Mesendoderm (in vitro differentiated cells): ENCODE measurements around the gene DHX58.

Source experiments
- DNase-seq: peaks from one replicate; pipeline ENCODE4 v3.0.0; 2013
- H2AK5ac ChIP-seq: 2 replicates; pipeline ENCODE4 v1.6.1; 2013; ENCODE audit warnings: low read length, inconsistent platforms
- H2BK120ac ChIP-seq: 2 replicates; pipeline ENCODE4 v1.6.1; 2013; ENCODE audit warnings: low read depth, mild to moderate bottlenecking, low read length, moderate library complexity, mixed read lengths
- H2BK15ac ChIP-seq: replicated peaks from 2 replicates; pipeline ENCODE4 v1.6.1; 2013; ENCODE audit warnings: low read depth, mild to moderate bottlenecking, moderate library complexity
- H2BK5ac ChIP-seq: 2 replicates; pipeline ENCODE4 v1.6.1; 2013; ENCODE audit warnings: low read length, inconsistent platforms
- H3K18ac ChIP-seq: 2 replicates; pipeline ENCODE4 v1.6.1; 2013; ENCODE audit warnings: mild to moderate bottlenecking, low read length, mixed read lengths
- H3K23ac ChIP-seq: one replicate; pipeline ENCODE4 v1.6.1; 2013; ENCODE audit warnings: low read length
- H3K27ac ChIP-seq: 2 replicates; pipeline ENCODE4 v1.5.1; 2013; ENCODE audit warnings: low read depth, mild to moderate bottlenecking, inconsistent platforms, low read length, moderate library complexity
- H3K27me3 ChIP-seq: 2 replicates; pipeline ENCODE4 v1.6.1; 2013; ENCODE audit warnings: low read length, control low read depth, mild to moderate bottlenecking, inconsistent platforms; ENCODE audit not compliant: insufficient read depth, poor library complexity
- H3K36me3 ChIP-seq: 2 replicates; pipeline ENCODE4 v1.6.1; 2013; ENCODE audit warnings: low read length, inconsistent platforms; ENCODE audit not compliant: control insufficient read depth, insufficient read depth
- H3K4ac ChIP-seq: one replicate; pipeline ENCODE4 v1.6.1; 2013; ENCODE audit warnings: low read depth, mild to moderate bottlenecking, low read length, moderate library complexity
- H3K4me1 ChIP-seq: 2 replicates; pipeline ENCODE4 v1.6.1; 2013; ENCODE audit warnings: low read depth, low read length, inconsistent platforms; ENCODE audit not compliant: control insufficient read depth
- H3K4me2 ChIP-seq: 2 replicates; pipeline ENCODE4 v1.6.1; 2013; ENCODE audit warnings: low read length
- H3K4me3 ChIP-seq: 2 replicates; pipeline ENCODE4 v1.5.1; 2013; ENCODE audit warnings: mild to moderate bottlenecking, low read length
- H3K56ac ChIP-seq: one replicate; pipeline ENCODE4 v1.6.1; 2013; ENCODE audit warnings: low read length
- H3K79me1 ChIP-seq: 2 replicates; pipeline ENCODE4 v1.6.1; 2013; ENCODE audit warnings: low read length, inconsistent platforms
- H3K79me2 ChIP-seq: 2 replicates; pipeline ENCODE4 v1.6.1; 2013; ENCODE audit warnings: mild to moderate bottlenecking, low read length; ENCODE audit not compliant: control insufficient read depth, insufficient read depth
- H3K9ac ChIP-seq: 2 replicates; pipeline ENCODE4 v1.6.1; 2013; ENCODE audit warnings: low read length, inconsistent platforms
- H4K5ac ChIP-seq: one replicate; pipeline ENCODE4 v1.6.1; 2013; ENCODE audit warnings: low read length
- H4K8ac ChIP-seq: one replicate; pipeline ENCODE4 v1.6.1; 2013; ENCODE audit warnings: low read depth, mild to moderate bottlenecking, control low read depth, low read length, moderate library complexity
- WGBS: extraction: QIAGEN DNeasy Blood & Tissue Kit; methylation state at CpG from one replicate; pipeline ENCODE4 v1.1.7; 2013; ENCODE audit warnings: low lambda C conversion rate, missing lambda C conversion rate; ENCODE audit not compliant: insufficient coverage; ENCODE audit errors: extremely low coverage; 5-methylcytosine and 5-hydroxymethylcytosine counted together

Gene DHX58

GRCh38 chr17:42055027-42055426 lies 57.5 kb downstream of the DHX58 start:
- Histone ChIP-seq H3K4me1 (peaks cover 2% of the 10 kb centered on the region), H2BK120ac (no peak overlapping the region), H3K56ac (no peak overlapping the region), H3K36me3 (no peaks in the 10 kb centered on the region), H3K9ac (no peak overlapping the region), H3K4ac (no peak overlapping the region), H3K27me3 (no peaks in the 10 kb centered on the region), H4K8ac (no peak overlapping the region), H2BK15ac (no peak overlapping the region), H3K23ac (no peak overlapping the region), H3K4me2 (no peak overlapping the region), H3K18ac (no peak overlapping the region), H2AK5ac (no peak overlapping the region), H3K79me1 (no peaks in the 10 kb centered on the region), H3K79me2 (no peaks in the 10 kb centered on the region), H3K27ac (no peak overlapping the region), H3K4me3 (no peak overlapping the region), H2BK5ac (no peak overlapping the region), H4K5ac (no peak overlapping the region)
- no CpG with 5 or more reads among the region's 3 CpGs for WGBS
- DNase-seq: no peak

GRCh38 chr17:42053731-42054500 lies 58.6 kb downstream of the DHX58 start:
- Histone ChIP-seq H2BK15ac (no peak overlapping the region), H3K27ac (no peak overlapping the region), H3K23ac (no peak overlapping the region), H3K9ac (no peak overlapping the region), H2AK5ac (no peak overlapping the region), H3K79me2 (no peaks in the 10 kb centered on the region), H4K8ac (no peak overlapping the region), H3K56ac (no peak overlapping the region), H2BK5ac (no peak overlapping the region), H2BK120ac (no peak overlapping the region), H3K27me3 (no peaks in the 10 kb centered on the region), H3K4me1 (peaks cover 2% of the 10 kb centered on the region), H3K18ac (no peak overlapping the region), H3K4ac (no peak overlapping the region), H3K36me3 (no peaks in the 10 kb centered on the region), H3K79me1 (no peaks in the 10 kb centered on the region), H3K4me3 (no peak overlapping the region), H4K5ac (no peak overlapping the region), H3K4me2 (no peak overlapping the region)
- WGBS: no CpG with 5 or more reads among the region's 12 CpGs
- no peak for DNase-seq

GRCh38 chr17:42052346-42052877 lies 60.1 kb downstream of the DHX58 start:
- no peak for DNase-seq
- WGBS: no CpG with 5 or more reads among the region's 6 CpGs
- Histone ChIP-seq H3K4me3 (no peak overlapping the region), H4K8ac (no peak overlapping the region), H2AK5ac (no peak overlapping the region), H3K79me1 (no peaks in the 10 kb centered on the region), H3K56ac (no peak overlapping the region), H4K5ac (no peak overlapping the region), H2BK15ac (no peak overlapping the region), H3K4ac (no peak overlapping the region), H2BK5ac (no peak overlapping the region), H2BK120ac (no peak overlapping the region), H3K18ac (no peak overlapping the region), H3K4me2 (no peak overlapping the region), H3K4me1 (peaks cover 2% of the 10 kb centered on the region), H3K79me2 (no peaks in the 10 kb centered on the region), H3K36me3 (no peaks in the 10 kb centered on the region), H3K9ac (no peak overlapping the region), H3K27me3 (no peaks in the 10 kb centered on the region), H3K23ac (no peak overlapping the region), H3K27ac (no peak overlapping the region)

GRCh38 chr17:42051645-42052044 lies 60.9 kb downstream of the DHX58 start:
- Histone ChIP-seq H4K8ac (no peak overlapping the region), H3K4ac (no peak overlapping the region), H4K5ac (no peak overlapping the region), H3K27me3 (no peaks in the 10 kb centered on the region), H3K9ac (no peak overlapping the region), H3K79me2 (no peaks in the 10 kb centered on the region), H2AK5ac (no peak overlapping the region), H3K56ac (no peak overlapping the region), H3K27ac (no peak overlapping the region), H3K79me1 (no peaks in the 10 kb centered on the region), H3K4me1 (peaks cover 2% of the 10 kb centered on the region), H3K4me2 (no peak overlapping the region), H2BK15ac (no peak overlapping the region), H3K4me3 (no peak overlapping the region), H2BK5ac (no peak overlapping the region), H2BK120ac (no peak overlapping the region), H3K23ac (no peak overlapping the region), H3K36me3 (no peaks in the 10 kb centered on the region), H3K18ac (no peak overlapping the region)
- DNase-seq: no peak
- no CpG with 5 or more reads among the region's 7 CpGs for WGBS
